ENCODE measurements around the gene ADGRG1. TPM values are rescaled to one million over a fixed set of nuclear protein-coding genes. Genes with fewer than 3 reads are reported as not detected.

ADGRG1 gene
- total and polyA plus RNA-seq, 2 donors (not counting 1 experiment from before 2014, with no cell fraction given): 0.20 to 0.61 TPM

DNA sequence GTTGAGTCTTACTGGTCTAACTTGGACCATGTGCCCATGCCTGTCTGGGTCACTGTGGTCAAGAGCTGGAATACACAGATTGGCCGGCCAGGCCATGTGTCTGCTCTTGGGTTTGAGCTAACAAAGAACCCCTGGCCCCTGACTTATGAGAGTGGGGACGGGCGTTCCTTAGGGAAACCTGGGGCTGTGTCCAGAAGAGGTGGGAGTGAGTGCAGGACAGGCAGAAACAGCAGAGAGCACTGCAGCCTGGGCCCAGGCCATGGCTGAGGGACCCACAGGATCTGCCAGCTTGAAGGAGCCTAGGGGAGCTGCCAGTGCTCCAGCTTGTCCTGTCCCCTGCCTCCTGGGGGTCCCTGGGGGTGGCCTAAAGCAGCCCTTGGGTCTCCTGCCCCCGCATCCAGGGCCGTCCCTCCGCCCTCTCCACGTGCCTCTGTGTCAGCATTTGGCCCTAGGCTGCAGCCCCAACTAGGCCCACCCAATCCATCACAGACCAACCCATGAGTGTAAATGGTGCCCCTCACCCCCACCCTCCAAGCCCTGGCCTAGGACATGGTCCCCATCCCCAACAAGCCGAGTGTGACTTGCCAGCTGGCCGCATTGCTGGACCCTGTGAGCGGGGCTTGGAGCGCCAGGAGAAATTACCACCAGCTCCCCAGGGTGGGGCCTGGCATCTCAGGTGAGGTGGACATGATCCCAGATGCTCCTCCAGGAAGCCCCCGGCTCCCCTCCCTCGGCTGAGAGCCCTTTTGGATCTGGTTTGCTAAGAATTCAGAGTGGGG lies 53.7 kb downstream of the ADGRG1 start:
- POLR2A ChIA-PET: no interaction called here

More for the DNA sequence above, 53.7 kb downstream of the ADGRG1 start:
- intact Hi-C loops (cut with micrococcal nuclease): no loop called here
- no peaks in the 10 kb centered on the region for H3K9me3 Mint-ChIP-seq (ENCODE audit: insufficient read depth)
- Histone ChIP-seq H3K4me1 (ENCODE audit: control insufficient read depth in 2 of 2, insufficient read depth in 2 of 2, low read length in 2 of 2) (peaks cover 0 to 4% of the 10 kb centered on the region in 2 donors), H3K4me2 (replicated peaks; ENCODE audit: low read depth, low read length, poor library complexity, severe bottlenecking) (no peak overlapping the region), H3K9ac (ENCODE audit: low read length) (no peak overlapping the region), H3K36me3 (replicated peaks in 1 of 2; ENCODE audit: control extremely low read depth in 1 of 2, control insufficient read depth in 1 of 2, extremely low read depth in 1 of 2, insufficient read depth in 2 of 2, low read length in 1 of 2) (no peaks in the 10 kb centered on the region), H3K9me3 (ENCODE audit: control extremely low read depth in 1 of 3, control insufficient read depth in 2 of 3, insufficient read depth in 1 of 3, low read length in 2 of 3) (no peaks in the 10 kb centered on the region), H3K79me2 (ENCODE audit: control insufficient read depth, insufficient read depth, low read length) (no peaks in the 10 kb centered on the region), H3K27me3 (replicated peaks in 1 of 4; ENCODE audit: control extremely low read depth in 1 of 4, control insufficient read depth in 3 of 4, insufficient read depth in 4 of 4, low read length in 3 of 4) (no peaks in the 10 kb centered on the region), H3K27ac (ENCODE audit: low read length in 2 of 2) (no peak overlapping the region), H3K4me3 (ENCODE audit: control extremely low read depth in 1 of 5, extremely low read depth in 1 of 5, insufficient read depth in 1 of 5, low read depth in 2 of 5, low read length in 4 of 5) (no peak overlapping the region), H2AFZ (ENCODE audit: insufficient read depth, low read depth, low read length, poor library complexity, severe bottlenecking) (no peak overlapping the region), H4K20me1 (ENCODE audit: control insufficient read depth, insufficient read depth, low read length, poor library complexity, severe bottlenecking) (no peaks in the 10 kb centered on the region)
- no peak overlapping the region for H3K27ac Mint-ChIP-seq
- DNase-seq: no peak
- H3K4me1 Mint-ChIP-seq: no peaks in the 10 kb centered on the region
- 90% methylated on average over 13 of the region's 13 CpGs for WGBS (ENCODE audit: insufficient coverage)
- ATAC-seq (ENCODE audit: low read depth): no peak
- H3K27me3 Mint-ChIP-seq: peaks cover 3% of the 10 kb centered on the region
- TF ChIP-seq, protein P1, sequence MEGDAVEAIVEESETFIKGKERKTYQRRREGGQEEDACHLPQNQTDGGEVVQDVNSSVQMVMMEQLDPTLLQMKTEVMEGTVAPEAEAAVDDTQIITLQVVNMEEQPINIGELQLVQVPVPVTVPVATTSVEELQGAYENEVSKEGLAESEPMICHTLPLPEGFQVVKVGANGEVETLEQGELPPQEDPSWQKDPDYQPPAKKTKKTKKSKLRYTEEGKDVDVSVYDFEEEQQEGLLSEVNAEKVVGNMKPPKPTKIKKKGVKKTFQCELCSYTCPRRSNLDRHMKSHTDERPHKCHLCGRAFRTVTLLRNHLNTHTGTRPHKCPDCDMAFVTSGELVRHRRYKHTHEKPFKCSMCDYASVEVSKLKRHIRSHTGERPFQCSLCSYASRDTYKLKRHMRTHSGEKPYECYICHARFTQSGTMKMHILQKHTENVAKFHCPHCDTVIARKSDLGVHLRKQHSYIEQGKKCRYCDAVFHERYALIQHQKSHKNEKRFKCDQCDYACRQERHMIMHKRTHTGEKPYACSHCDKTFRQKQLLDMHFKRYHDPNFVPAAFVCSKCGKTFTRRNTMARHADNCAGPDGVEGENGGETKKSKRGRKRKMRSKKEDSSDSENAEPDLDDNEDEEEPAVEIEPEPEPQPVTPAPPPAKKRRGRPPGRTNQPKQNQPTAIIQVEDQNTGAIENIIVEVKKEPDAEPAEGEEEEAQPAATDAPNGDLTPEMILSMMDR (IDR thresholded peaks at IDR 0.05): no peak
- no peak for TF ChIP-seq EZH2 (IDR thresholded peaks at IDR 0.05; ENCODE audit: borderline replicate concordance, insufficient read depth, low read depth, low read length, poor library complexity, severe bottlenecking)
- H3K4me3 Mint-ChIP-seq: no peak overlapping the region
- CTCF ChIA-PET: interaction anchor here (0.8 kb wide), 1 partner anchor 36 kb away, joined by 3 read pairs; no protein-coding TSS in a partner anchor

All from B cell (primary cell).